SHP77 (cell line): ENCODE measurements around the gene NEK7.

ENCODE experiments used
- DNase-seq, 2 experiments: peaks; one replicate each; lab custom pipeline; 2025; lab: John Stamatoyannopoulos, UW

NEK7 gene

DNA sequence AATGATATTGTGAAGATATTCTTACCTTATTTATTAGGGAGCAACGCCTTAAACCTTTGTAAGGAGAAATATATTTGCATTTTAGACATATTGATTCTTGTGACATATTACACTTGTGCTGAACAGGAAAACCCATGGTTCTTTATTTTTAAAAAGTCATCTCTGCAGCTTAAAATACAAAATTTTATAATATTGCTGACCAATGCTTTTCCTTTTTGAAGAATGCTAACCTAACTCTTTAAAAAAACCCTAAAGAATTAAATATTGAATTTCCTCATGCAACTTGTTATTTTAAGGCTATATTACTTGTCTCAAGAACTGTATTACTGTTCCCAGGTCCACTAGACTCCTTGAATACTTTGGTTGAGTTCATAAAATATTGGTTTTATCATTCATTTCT, 99.0 kb downstream of the NEK7 start:
- DNase-seq = no peak

DNA sequence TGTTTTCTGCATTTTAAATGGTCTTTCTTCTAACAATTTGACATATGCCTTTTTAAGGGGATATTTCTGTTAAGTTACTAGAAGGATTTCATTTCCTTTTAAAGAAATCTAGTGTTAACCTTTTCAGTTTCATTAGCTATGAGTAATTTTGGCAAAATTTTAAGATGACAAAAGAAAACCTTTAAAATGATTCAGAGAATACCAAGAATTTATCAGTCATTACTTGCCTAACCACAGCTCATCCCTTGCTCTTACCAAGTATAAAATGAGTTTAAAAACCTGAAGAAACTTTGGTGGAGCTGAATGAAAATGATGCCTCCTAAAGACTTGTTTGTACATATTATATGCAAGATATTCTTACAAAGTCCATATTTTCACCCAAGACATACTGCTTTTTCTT, 101.7 kb downstream of the NEK7 start:
- DNase-seq = no peak

DNA sequence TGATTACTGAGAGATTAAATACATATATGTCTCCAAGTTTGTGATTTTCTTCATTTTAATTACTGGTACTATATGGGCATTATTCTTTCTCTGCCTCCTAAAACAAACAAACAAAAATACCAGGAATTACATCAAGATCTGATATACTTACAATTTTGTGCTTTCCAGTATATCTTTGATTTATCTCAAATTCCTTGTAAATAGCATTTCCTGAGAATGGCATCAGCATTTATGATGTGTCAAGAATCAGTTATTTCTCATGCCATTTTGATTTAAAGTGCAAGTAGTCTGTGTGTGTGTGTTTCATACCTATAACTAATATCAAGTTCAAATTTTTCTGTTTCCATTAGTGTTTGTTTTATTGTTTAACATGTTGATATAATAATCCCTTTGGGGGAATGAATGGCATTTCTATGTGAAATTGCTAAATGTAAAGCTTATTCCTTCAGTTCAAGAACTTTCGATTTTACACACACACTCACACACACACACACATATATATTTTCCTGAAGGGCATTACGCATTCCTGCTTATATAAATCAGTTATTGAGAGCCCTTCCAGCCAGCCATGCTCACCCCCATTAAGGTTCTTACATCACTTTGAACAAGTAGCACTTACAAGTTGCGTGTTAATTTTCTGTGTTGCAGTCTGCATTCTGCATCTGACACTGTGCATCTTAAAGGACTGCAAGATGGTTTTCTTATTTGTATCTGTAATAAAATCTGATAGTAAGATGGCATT, 102.7 kb downstream of the NEK7 start:
- DNase-seq = no peak

DNA sequence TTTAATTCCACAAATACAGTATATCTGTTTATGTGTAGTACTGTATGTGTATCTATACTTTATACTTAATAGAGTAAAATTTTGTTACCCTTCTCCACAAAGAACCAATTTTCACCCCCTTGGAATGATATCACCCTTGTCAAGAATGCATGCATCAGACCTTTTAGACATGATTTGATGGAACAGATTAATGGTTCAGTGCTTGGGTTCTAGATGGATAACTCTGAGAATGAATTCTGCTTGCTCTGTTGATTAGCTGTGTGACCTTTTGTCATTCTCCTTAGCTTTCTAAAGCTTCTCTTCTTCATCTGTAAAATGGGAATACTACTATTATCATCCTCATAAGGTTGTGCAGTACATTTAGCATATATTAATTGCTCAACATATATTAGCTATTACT, 105.1 kb downstream of the NEK7 start:
- DNase-seq = no peak

DNA sequence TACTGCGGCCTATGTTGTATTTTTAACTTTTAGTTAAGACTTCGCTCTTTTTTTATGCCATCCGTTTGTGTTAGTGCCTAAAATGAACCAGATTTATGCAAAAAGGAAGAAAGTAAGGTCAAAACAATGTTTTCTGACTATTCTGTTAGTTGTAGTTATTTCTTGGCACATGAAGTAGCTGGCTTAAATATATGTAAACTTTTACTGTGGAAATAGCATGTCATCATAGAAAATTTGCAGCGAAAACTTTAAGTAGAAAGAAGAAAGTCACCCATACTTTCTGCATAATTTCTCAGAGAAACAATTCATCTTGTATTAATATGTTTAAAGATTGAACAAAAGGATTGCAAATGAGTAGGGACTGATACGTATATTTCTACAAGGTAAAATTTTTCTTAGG, 106.4 kb downstream of the NEK7 start:
- DNase-seq = no peak

DNA sequence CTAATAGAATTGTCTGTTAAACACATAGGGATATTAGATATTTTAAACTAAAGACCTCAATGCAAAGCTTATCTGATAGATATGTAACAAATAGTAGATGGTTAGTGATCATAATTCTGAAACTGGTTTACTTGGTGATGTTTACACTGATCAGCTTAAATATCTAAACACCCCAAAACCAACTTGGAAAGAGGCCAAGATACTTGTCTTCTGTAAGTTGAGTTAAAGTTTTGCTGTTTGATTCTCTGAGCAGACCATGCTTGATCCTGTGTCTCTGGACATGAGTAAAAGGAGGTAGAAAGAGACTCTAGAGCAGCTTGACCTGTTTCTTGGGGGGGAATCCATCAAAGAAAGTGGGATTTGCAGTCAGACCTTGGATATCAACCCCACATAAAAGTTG, 107.5 kb downstream of the NEK7 start:
- DNase-seq = no peak

DNA sequence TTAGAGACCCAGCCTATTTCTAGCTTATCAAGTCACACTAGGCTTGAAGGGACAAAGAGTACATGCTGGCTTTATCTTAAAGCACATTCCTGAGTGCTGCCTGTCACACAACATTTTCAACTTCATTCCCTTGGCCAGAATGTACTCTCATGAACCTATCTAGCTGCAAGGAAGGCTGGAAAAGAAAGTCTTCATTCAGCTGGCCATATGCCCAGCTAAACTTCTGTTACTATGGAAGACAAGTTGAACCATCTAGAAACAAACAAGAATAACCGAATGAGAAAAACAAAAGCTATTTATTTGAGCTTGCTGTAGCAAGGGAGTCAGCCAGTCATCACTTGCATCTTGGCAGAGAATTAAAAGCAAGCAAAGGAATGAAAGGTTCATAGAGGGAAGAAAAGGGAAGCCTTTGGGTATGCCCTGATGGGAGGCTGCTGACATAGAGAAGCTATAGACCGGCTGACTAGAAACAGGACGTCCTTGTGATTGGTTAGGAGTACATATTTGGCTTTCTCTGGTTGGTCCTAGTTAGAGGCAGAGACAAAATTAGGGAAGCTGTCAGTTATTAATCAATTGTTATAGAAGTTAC, 108.4 kb downstream of the NEK7 start:
- no peak for DNase-seq

DNA sequence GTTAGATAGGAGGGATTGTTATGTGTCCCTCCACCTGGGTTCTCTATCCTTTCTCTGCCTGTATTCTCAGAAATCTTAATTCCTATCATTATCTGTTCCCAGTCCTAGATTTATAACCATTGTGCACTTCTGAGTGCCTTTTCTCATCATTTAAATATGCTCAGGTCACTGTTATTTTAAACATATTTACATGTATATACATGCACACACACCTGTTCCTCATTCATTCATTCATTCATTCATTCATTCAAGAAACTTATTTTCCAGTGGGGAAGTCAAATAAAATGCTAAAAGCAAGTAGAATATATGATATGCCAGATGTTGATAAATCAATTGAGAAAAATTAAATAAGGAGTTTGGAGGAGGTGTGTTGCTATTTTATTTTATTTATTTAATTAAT, 110.3 kb downstream of the NEK7 start:
- DNase-seq = no peak

DNA sequence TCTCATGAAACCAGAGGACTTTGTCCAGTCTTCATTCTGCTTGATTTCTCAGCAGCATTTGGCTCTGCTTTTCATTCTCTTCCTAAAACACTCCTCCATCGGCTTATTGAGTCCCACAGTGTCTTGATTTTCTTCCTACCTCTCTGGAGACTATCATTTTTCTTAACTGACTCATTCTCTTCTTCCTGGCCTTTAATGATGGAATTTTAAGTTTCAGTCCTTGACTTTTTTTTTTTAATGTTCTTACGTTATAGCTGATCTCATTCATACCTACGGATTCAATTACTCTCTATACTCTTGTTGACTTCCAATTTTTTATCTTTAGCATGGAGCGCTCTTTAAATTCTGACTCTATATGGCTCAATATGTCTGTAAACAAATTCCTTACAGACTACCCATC, 111.1 kb downstream of the NEK7 start:
- no peak for DNase-seq

DNA sequence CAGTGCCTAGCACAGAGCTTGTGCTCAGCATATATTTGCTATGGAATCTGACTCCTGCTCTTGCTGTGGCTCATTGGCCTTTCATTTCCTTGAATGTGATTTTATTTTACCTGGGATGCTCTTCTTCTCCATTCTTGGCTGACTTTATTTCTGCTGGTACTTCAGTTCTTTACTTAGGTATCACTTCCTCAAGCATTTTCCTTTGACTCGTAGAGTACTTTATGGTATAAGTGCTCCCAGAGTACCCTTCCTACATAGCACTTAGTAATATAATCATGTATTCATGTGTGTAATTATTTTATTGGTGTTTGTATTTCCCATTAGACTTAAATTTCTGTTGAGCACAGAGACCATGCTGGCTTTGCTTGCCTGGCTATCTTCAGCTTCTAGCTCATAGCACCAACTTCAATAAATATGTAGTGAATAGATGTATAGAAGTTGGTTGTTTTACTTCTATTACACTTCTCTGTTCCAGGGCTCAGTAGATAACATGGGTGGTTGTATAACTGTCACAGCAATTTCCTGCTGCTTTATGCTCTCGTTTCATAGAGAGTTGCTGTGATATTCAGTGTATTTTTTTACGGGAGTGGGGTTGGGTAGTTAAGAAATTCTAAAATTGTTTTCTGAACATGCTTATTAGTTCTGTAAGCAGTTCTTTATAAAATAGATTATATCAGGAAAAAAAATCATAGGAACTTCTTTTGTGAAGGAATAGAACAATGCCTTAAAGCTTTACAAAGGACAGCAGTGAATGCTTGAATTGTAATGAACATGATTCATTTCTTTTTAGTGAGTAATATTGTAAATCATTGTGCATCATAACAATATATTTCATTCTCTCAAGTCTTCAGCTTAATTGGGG, 112.2 kb downstream of the NEK7 start:
- no peak for DNase-seq

DNA sequence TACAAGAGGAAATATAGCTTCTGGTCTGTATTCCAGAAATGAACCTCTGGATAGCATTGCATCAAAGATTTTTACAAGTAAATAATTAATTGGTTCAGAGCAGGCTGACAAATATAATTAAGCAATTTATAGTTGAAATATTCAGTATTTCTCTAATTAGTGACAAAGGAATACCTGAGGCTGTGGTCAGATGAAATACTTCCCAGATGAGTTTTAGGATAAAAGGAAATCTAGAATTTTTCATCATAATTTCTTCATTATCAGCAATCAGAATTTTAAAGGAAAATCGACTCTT, 112.8 kb downstream of the NEK7 start:
- DNase-seq = no peak

DNA sequence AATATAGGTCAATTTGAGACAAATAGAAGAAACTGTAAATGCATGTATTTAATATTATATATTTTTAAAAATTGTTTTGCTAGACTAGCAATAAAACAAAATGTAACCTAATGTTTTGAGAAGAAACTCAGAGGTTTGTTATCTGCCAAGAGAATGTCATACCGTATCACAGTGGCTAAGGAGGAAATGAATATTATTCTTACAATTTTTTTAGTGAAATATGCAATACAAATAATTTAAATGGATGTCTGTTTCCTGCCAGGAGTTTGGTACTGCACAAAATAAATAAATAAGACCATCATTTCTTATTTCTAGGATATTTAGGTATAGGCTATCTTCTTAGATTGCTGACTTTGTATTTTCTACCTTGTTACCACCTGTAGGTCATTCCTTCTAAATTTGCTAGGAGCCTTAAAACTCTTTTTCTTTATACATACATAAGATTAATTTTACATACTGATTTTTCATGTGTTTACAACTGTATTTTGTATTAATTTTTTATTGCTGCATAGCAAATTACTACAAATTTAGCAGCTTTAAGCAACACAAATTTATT, 113.6 kb downstream of the NEK7 start:
- DNase-seq = no peak

DNA sequence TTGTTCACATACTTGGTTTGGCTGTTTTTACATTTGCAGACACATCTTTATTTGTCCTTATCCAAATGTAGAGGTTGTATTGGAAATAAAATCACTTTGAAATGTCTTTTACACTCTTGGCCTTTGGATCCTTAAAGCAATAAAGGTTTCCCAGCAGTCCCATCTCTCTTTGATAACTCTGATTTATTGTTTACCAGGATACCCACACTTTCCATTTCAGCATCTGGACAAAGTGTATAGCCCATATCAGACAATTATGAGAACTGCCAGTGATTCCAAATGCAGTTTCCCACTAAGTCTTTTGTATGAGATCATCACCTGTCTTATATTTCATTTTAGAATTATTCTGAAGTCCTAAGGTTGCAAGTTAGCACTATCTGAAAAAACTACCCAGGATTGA, 114.7 kb downstream of the NEK7 start:
- DNase-seq = no peak

DNA sequence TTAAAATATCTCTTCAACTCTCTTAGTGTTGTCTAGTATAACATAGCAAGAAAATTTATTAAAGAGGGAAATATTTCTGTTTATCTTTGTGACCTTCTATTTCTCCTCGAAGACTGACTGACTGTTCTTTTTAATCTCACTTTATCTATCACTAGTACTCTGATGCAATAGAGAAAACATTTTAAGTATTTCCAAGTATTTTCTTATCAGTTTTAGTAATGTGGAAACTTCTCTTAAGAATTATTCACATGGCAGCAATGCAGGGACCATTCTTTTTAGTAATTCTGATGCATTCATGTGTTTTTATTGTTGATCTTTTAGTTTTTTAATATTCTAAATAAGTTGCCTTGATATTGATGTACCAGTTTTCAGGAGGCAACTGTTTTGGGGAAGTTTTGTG, 115.7 kb downstream of the NEK7 start:
- no peak for DNase-seq

DNA sequence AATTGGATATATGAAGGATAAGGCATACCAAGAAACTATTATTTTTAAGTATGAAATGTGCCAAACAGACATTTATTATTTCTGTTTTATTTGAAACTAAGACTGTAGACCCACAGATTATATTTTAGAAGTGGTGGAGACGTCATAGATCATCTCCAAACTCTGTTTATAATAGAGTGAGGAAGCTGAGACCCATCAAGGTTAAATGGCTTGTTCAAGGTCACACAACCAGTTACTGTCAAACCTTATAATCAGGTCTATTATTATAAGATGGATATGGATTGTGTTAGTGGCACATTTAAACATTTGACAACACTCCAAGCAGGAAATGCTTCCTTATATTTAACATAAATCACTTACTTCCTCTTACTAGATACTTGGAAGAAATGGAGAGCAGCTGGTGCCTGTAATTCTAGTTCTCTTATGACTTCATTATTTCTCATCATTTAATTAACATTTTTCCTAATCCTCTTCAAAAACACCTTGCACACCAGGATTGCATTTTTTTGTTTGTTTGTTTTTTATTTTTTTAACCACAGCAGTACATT, 117.0 kb downstream of the NEK7 start:
- no peak for DNase-seq

DNA sequence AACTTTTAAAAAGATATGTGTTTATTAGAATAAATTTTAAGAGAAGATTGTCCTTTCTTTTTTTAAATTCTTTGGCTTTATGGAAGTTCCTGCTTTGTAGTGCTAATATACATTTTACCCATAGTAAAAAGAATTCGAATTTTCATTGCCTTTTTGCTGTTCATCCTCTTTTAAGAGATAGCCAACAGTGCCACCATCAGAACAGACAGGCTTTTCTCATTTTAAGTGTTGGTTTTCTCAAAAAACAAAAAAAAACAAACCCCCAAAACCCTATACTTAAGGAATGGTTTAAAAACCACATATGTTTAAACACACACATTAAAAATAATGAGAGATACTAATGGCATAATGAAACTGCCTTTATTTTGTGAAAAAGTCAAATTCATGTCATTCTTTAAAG, 118.8 kb downstream of the NEK7 start:
- DNase-seq = no peak

DNA sequence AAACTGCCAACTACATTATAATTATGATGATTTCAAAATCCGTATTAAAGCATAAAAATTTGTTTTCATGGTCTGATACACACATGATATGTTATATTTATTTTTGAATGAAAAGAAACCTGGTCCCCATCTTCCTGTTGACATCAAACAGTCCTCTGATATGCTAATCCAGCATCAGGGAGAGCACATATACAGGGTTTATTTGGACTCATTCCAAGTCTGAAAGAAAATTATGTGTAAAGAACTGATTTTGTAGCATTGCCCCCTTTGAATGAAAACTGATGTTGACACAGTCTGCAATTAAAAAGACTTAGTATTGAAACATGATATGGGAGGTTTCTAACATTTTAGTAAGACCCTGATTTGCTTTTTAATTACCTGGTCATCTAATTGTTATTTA, 119.4 kb downstream of the NEK7 start:
- no peak for DNase-seq

DNA sequence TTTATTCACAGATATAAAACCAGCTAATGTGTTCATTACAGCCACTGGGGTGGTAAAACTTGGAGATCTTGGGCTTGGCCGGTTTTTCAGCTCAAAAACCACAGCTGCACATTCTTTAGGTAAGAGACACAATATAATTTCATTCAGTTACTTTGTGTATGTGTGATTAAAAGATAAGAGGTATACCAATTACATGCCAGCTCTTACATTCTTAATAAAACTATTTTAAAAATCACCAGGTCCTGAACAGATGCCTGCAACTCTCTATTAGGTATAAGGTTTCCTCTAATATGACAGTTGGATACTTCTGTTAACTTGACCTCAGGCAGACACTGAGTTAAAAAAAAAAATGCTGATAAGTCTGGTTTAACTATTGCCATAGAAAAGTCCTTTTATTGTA, 122.1 kb downstream of the NEK7 start:
- DNase-seq = no peak

DNA sequence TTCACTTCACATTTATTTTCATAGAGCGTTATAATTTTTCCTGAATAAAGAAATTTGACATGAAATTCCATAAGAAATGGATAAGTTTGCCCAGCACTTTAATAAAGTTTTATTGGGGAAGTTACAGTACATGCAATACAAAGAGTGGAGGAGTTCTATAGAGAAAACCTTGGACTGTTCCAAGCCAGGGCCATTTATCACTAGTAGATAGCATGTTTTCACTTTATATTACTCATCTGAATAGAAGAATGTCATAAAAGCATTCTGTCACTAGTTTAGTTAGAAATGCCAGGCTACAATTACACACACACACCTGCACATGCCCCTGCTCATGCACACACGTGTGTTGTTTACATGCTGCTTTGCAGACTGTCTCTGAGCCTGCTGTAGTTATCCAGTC, 123.3 kb downstream of the NEK7 start:
- no peak for DNase-seq

DNA sequence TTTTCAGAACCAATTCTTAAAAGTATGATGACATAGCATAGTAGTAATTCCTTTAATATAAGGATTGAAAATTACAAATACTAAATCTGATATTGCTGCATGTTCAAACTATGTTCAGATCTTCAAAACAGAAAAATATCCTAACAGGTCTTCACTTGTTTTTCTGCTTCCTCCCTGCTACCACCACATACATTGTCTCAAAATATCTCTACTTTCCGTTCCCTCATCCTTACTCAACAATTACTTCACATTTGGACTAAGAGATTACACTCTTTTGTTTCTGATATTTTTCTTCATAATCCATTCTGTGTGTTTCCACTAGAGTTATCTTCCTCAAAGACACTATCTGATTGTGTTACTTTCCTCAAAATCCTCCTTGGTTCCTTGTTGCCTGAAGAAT, 125.1 kb downstream of the NEK7 start:
- no peak for DNase-seq

DNA sequence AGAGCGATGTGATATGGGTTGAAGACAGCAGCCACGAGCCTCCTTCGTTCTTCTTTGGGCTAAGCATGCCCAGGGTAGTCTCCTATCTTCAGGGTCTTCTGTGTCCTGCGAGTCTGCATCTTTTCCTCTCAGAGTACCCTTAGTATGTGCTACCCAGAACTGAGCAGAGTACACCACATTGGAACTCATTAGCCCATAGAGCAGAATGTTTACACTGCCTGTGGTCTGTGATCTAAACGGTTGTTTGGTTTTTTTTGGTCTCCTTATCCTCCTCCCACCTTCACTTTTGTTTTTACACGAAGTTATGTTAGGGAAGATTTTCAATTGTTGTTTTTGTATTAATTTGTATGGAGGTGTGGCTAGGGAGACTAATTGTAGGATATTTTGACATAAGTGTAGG, 126.4 kb downstream of the NEK7 start:
- DNase-seq = no peak

DNA sequence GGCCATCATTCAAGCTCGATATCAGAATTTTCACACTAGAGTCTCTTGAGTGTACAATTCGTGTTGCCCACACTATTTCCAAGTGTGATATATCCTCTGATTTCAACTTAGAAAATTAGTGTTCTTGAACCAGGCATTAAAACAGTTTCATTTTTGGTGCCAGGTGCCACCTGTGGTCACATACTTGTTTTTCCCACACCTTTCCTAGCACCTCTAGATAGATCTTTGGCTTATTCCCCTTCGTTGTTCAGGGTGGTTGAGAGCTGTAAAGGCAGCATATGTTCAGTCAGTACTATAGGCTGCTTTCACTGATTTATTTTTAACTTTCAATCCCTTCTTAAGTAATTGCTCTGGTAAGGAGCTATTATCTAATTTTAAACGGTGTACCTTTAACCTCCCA, 131.1 kb downstream of the NEK7 start:
- no peak for DNase-seq
